ENCODE measurements around the gene RABGEF1.
"Not testable (repeated sequence)": the region's sequence is repeated elsewhere in the genome, so short reads cannot be mapped to it uniquely, and the experiment has no call there.

The RABGEF1 gene

GRCh38 chr7:66763633-66764355 is 23.3 kb downstream of the RABGEF1 start:
- peaks cover 12 to 36% of the 10 kb centered on the region in 2 donors for H3K36me3 Mint-ChIP-seq
- H3K27me3 Mint-ChIP-seq, DNase-seq, H3K27ac Mint-ChIP-seq, H3K9me3 Mint-ChIP-seq, H3K4me3 Mint-ChIP-seq: not testable (repeated sequence)
- ATAC-seq (replicated peaks), result peak in 1 of 2 donors; percentile 43
- peaks cover 43 to 79% of the 10 kb centered on the region in 2 donors for H3K4me1 Mint-ChIP-seq

- DNase-seq; ATAC-seq (replicated peaks); H3K27me3 Mint-ChIP-seq; H3K4me3 Mint-ChIP-seq; H3K9me3 Mint-ChIP-seq; H3K27ac Mint-ChIP-seq: not testable (repeated sequence)
- peaks cover 42 to 79% of the 10 kb centered on the region in 2 donors for H3K4me1 Mint-ChIP-seq
- peaks cover 9 to 31% of the 10 kb centered on the region in 2 donors for H3K36me3 Mint-ChIP-seq
These were observed 24.4 kb downstream of the RABGEF1 start for GRCh38 chr7:66764905-66765304.

- peaks cover 9 to 29% of the 10 kb centered on the region in 2 donors for H3K36me3 Mint-ChIP-seq
- ATAC-seq (replicated peaks), result not testable (repeated sequence)
These were observed 24.9 kb downstream of the RABGEF1 start for GRCh38 chr7:66765322-66766025.

GRCh38 chr7:66766041-66766440 is 25.5 kb downstream of the RABGEF1 start:
- Mint-ChIP-seq H3K9me3 (peaks cover 4 to 8% of the 10 kb centered on the region in 2 donors), H3K4me1 (peaks cover 41 to 81% of the 10 kb centered on the region in 2 donors), H3K27me3 (no peaks in the 10 kb centered on the region), H3K27ac (no peak overlapping the region), H3K36me3 (peaks cover 9 to 33% of the 10 kb centered on the region in 2 donors), H3K4me3 (no peak overlapping the region)
- no peak for DNase-seq
- ATAC-seq (replicated peaks), result no peak

More at GRCh38 chr7:66765322-66766025, 24.9 kb downstream of the RABGEF1 start:
- H3K9me3 Mint-ChIP-seq, H3K27me3 Mint-ChIP-seq, DNase-seq, H3K4me3 Mint-ChIP-seq, H3K27ac Mint-ChIP-seq: not testable (repeated sequence)
- H3K4me1 Mint-ChIP-seq, result peaks cover 41 to 79% of the 10 kb centered on the region in 2 donors

DNA sequence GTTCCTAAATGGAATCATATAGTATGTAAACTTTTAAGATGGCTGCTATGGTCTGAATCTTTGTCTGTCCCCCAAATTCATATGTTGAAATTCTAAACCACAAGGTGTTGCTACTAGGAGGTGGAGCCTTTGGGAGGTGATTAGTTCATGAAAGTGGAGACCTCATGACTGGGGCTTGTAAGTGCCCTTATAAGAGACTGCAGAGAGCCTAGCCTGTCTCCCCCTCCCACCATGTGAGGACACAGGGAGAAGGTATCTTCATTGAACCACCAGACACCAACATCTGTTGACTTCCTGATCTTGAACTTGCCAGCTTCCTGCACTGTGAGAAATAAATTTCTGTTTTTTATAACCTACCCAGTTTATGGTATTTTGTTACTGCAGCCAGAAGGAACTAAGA is 27.0 kb downstream of the RABGEF1 start:
- not testable (repeated sequence) for H3K27me3 Mint-ChIP-seq; H3K9me3 Mint-ChIP-seq; ATAC-seq (replicated peaks); DNase-seq; H3K4me3 Mint-ChIP-seq
- Mint-ChIP-seq H3K4me1 (peaks cover 46 to 86% of the 10 kb centered on the region in 2 donors), H3K27ac (peak overlapping the region; percentile 28), H3K36me3 (peaks cover 14 to 37% of the 10 kb centered on the region in 2 donors)

DNA sequence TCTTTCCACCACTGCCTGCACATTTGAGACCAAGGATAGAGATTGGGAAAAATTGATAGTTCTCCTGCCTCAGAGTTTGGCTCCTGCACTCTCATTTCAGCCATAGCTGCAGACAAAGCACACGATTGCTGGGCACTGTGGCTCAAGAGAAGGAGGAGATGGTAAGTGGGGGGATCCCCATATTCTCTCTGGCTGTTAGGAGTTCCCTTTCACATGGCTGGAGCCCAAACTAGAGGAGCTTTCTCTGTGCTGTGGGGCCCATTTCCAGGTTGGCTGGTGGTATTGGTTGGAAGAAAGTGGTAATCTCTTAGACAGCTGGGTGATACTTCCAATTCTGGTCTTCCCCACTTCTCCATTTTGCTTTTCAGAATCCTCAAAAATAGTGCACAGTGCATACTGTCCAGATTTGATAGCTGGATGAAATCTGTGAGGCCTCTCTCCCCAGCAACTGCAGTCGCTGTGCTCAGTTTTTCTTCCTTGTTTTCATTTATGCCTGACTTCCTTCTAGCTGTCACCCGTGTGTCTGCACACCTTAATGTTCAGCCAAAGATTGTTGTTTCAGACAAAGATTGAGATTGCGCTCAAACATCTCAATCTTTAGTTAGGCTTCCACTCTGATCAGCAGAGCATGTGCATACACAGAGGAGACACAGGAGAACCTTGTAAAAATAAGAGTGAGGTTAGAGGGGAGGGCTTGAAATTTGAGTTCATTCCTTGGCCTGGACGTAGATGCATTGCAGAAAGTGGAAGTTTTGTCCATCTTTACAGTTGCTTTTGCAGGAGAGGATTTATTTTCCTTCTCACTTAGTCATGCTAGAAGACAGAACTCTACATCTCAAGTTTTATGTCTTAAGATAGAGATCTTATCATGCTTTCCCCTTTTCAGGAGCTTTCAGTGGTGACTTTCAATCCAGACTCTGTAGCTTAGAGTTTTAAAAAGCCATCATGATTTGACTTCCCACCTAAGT is 28.6 kb downstream of the RABGEF1 start:
- peak overlapping the region; percentile 52 for H3K27ac Mint-ChIP-seq
- H3K9me3 Mint-ChIP-seq, result no peaks in the 10 kb centered on the region
- no peaks in the 10 kb centered on the region for H3K27me3 Mint-ChIP-seq
- H3K4me1 Mint-ChIP-seq, result peaks cover 39 to 79% of the 10 kb centered on the region in 2 donors
- peak; percentile 80 to 86 for ATAC-seq (replicated peaks)
- DNase-seq, result no peak
- peaks cover 13 to 32% of the 10 kb centered on the region in 2 donors for H3K36me3 Mint-ChIP-seq
- H3K4me3 Mint-ChIP-seq, result peak overlapping the region in 1 of 2 donors; percentile 2

GRCh38 chr7:66769833-66770512 is 29.4 kb downstream of the RABGEF1 start:
- Mint-ChIP-seq H3K27ac (peak overlapping the region; percentile 65), H3K9me3 (no peaks in the 10 kb centered on the region), H3K4me3 (no peak overlapping the region), H3K4me1 (peaks cover 34 to 71% of the 10 kb centered on the region in 2 donors), H3K27me3 (no peaks in the 10 kb centered on the region), H3K36me3 (peaks cover 21 to 40% of the 10 kb centered on the region in 2 donors)
- DNase-seq, result no peak
- ATAC-seq (replicated peaks), result no peak

DNA sequence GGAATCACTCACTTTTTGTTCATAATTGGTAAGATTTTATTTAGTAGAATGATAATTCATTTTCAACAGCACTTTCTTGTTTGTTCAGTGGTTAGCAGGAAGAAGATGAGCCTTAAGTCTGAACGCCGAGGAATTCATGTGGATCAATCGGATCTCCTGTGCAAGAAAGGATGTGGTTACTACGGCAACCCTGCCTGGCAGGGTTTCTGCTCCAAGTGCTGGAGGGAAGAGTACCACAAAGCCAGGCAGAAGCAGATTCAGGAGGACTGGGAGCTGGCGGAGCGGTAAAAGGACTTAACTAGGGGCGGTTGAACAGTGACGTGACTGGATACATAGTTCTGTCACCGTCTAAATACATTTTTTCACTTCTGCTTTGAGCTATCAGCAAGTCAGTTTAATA is 31.3 kb downstream of the RABGEF1 start:
- Mint-ChIP-seq H3K9me3 (no peaks in the 10 kb centered on the region), H3K4me1 (peaks cover 32 to 62% of the 10 kb centered on the region in 2 donors), H3K27ac (peak overlapping the region; percentile 87), H3K4me3 (no peak overlapping the region), H3K36me3 (peaks cover 33 to 55% of the 10 kb centered on the region in 2 donors), H3K27me3 (no peaks in the 10 kb centered on the region)
- no peak for ATAC-seq (replicated peaks)
- no peak for DNase-seq

DNA sequence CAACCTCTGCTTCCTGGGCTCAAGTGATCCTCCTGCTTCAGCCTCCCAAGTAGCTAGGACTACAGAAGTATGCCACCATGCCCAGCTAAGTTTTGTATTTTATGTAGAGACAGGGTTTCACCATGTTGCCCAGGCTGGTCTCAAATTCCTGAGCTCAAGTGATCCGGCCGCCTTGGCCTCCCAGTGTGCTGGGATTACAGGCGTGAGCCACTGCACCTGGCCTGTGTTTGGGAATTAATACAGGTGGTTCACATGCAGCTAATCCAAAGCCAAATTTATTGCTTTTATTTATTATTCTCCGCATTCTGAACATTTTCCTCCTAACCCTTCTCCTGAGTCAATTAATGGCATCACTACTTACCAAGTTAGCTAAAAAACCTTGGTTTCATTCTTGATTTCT is 33.2 kb downstream of the RABGEF1 start:
- H3K27me3 Mint-ChIP-seq; H3K4me3 Mint-ChIP-seq; ATAC-seq (replicated peaks); H3K9me3 Mint-ChIP-seq; DNase-seq: not testable (repeated sequence)
- Mint-ChIP-seq H3K4me1 (peaks cover 20 to 42% of the 10 kb centered on the region in 2 donors), H3K36me3 (peaks cover 41 to 62% of the 10 kb centered on the region in 2 donors), H3K27ac (peak overlapping the region; percentile 9)

- Mint-ChIP-seq H3K4me1 (peaks cover 9 to 26% of the 10 kb centered on the region in 2 donors), H3K36me3 (peaks cover 47 to 64% of the 10 kb centered on the region in 2 donors)
- not testable (repeated sequence) for H3K9me3 Mint-ChIP-seq; DNase-seq; H3K4me3 Mint-ChIP-seq; ATAC-seq (replicated peaks); H3K27me3 Mint-ChIP-seq; H3K27ac Mint-ChIP-seq
These were observed 35.9 kb downstream of the RABGEF1 start for GRCh38 chr7:66776383-66776782.

GRCh38 chr7:66776800-66777442 is 36.4 kb downstream of the RABGEF1 start:
- Mint-ChIP-seq H3K4me3 (no peak overlapping the region), H3K4me1 (peaks cover 10 to 22% of the 10 kb centered on the region in 2 donors), H3K36me3 (peaks cover 44 to 66% of the 10 kb centered on the region in 2 donors), H3K27me3 (no peaks in the 10 kb centered on the region), H3K9me3 (no peaks in the 10 kb centered on the region), H3K27ac (no peak overlapping the region)
- DNase-seq (no peak), ATAC-seq (replicated peaks) (no peak)

DNA sequence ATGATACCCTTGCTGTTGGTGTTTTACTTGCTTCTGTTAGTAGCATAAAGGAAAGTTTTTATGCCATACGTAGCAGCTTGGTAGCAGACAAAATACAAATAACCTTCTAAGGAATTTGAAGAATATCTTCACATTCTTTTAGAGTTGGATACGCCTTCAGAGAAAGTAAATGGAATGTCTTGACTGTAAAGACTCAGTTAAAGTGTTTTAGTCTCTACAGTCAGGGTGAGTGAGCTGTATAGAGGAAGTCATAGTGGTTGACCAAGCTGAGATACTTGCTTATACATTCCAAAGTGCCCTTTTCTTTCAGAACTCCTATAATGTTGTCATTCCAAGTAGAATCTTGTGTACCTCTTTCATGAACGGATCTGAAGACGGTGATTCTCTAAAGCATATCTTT is 37.7 kb downstream of the RABGEF1 start:
- H3K9me3 Mint-ChIP-seq, result no peaks in the 10 kb centered on the region
- H3K36me3 Mint-ChIP-seq, result peaks cover 44 to 64% of the 10 kb centered on the region in 2 donors
- peak overlapping the region; percentile 25 for H3K27ac Mint-ChIP-seq
- DNase-seq (no peak), ATAC-seq (replicated peaks) (no peak)
- H3K4me3 Mint-ChIP-seq, result no peak overlapping the region
- H3K27me3 Mint-ChIP-seq, result no peaks in the 10 kb centered on the region
- H3K4me1 Mint-ChIP-seq, result peaks cover 8 to 17% of the 10 kb centered on the region in 2 donors
